Mucosa of descending colon (tissue), 3 donors: Measurements from ENCODE around the gene RERG. TPM values are rescaled to one million over a fixed set of nuclear protein-coding genes. Genes with fewer than 3 reads are reported as not detected.

Experiments
- ATAC-seq: fragments of 200-7000 bp; cut with Tn5 transposase; one replicate; pipeline ENCODE4 v1.9.1; 2020; ENCODE audit warnings: mild to moderate bottlenecking, moderate library complexity
- DNase-seq, 3 donors: peaks; one replicate each; pipeline ENCODE4 v3.0.0-alpha.2; 2020
- H3K36me3 ChIP-seq: fragments of 200-600 bp; one replicate; pipeline ENCODE4 v1.8.0; 2021; ENCODE audit warnings: low read depth, mild to moderate bottlenecking
- H3K4me1 ChIP-seq: fragments of 200-600 bp; one replicate; pipeline ENCODE4 v1.8.0; 2021; ENCODE audit warnings: low read depth, mild to moderate bottlenecking
- H3K4me3 ChIP-seq: fragments of 200-600 bp; one replicate; pipeline ENCODE4 v1.8.0; 2021; ENCODE audit warnings: mild to moderate bottlenecking
- H3K9me3 ChIP-seq: fragments of 200-600 bp; one replicate; pipeline ENCODE4 v1.8.0; 2021; ENCODE audit warnings: mild to moderate bottlenecking
- intact Hi-C, 2 donors: fragments of 100-400 bp; cut with DNase I in 1 of 2; cut with micrococcal nuclease in 1 of 2; formaldehyde crosslinking; loops; one replicate each; pipeline versions ENCODE4 v1.11.0 to v1.11.1; 2022; cut with DNase I, micrococcal nuclease
- total RNA-seq, 3 donors: library from RNA; stranded (reverse); fragmentation: NEBNext Ultra II Directional in 2 of 3; extraction: Animal tissue kit (Norgen Biotek cat#: 25700) in 2 of 3; gene quantifications; one replicate each; pipeline versions ENCODE4 v1.2.1 to v1.2.4, GENCODE V29; 2021 to 2023
- TF ChIP-seq, protein P1 (sequence below): fragments of 200-600 bp; IDR thresholded peaks from one replicate; pipeline ENCODE4 v1.8.0; 2022; ENCODE audit warnings: antibody characterized with exemption, mild to moderate bottlenecking
- donor health status: DM: no; HTN: no; CAD: no; lungs with moderate emphysema.
- donor health status: DM: no; HTN: no; CAD: no.
- donor health status: DM: no; HTN: yes; CAD: no.

Gene RERG
- total RNA-seq, 3 donors from 2014 or later = 1.4 to 31.6 (median 5.2) TPM

DNA sequence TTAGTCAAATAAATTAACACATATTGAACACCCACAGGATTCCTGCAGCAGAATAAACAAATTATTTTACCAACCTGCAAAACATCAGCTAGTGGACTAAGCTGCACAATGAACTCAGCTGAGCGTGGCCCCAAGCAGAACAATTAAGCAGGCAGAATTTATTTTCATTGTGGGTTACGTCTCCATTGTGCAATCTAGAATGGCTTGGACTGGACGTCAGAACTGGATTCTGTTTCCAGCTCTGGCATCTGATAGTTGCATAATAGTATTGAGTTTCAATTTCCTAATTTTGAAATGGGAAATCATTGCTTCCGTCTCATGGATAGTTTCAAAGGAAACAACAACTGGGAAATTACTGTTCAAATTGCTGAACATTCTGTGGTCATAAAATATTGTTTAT is 35.5 kb upstream of the RERG start:
- no peaks in the 10 kb centered on the region for H3K36me3 ChIP-seq
- ATAC-seq = peak; percentile 13
- TF ChIP-seq, protein P1, sequence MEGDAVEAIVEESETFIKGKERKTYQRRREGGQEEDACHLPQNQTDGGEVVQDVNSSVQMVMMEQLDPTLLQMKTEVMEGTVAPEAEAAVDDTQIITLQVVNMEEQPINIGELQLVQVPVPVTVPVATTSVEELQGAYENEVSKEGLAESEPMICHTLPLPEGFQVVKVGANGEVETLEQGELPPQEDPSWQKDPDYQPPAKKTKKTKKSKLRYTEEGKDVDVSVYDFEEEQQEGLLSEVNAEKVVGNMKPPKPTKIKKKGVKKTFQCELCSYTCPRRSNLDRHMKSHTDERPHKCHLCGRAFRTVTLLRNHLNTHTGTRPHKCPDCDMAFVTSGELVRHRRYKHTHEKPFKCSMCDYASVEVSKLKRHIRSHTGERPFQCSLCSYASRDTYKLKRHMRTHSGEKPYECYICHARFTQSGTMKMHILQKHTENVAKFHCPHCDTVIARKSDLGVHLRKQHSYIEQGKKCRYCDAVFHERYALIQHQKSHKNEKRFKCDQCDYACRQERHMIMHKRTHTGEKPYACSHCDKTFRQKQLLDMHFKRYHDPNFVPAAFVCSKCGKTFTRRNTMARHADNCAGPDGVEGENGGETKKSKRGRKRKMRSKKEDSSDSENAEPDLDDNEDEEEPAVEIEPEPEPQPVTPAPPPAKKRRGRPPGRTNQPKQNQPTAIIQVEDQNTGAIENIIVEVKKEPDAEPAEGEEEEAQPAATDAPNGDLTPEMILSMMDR = no peak
- H3K9me3 ChIP-seq = no peaks in the 10 kb centered on the region
- peak in 1 of 3 donors; percentile 17 for DNase-seq
- H3K4me1 ChIP-seq = no peaks in the 10 kb centered on the region
- no peak overlapping the region for H3K4me3 ChIP-seq
- intact Hi-C loops = no loop called here

DNA sequence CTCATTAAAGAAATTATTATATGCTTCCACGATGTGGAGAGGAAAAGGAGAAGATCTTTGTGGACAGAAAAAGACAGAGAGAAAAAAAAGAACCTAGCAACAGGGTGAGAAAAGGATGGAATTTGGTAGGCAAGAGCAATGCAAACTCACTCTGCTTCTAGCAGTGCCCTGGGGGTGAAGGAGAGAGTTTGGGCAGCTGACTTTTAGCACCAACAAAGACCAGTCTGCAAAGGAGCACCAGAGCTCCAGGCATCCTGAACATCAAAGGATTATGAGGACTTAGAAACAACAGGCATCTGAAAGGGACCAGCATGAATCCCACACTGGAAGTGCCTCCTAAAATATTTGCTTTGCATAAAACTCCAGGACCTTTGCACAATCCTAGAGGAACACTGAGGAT is 32.8 kb upstream of the RERG start:
- ATAC-seq = no peak
- TF ChIP-seq, protein P1 = no peak

GRCh38 chr12:15244926-15245325 is 23.7 kb upstream of the RERG start:
- Histone ChIP-seq H3K36me3 (no peaks in the 10 kb centered on the region), H3K4me1 (no peaks in the 10 kb centered on the region), H3K9me3 (no peaks in the 10 kb centered on the region), H3K4me3 (no peak overlapping the region)
- ATAC-seq (no peak), DNase-seq (no peak)
- TF ChIP-seq, protein P1 = no peak
- intact Hi-C loops = no loop called here

More for the DNA sequence above, 32.8 kb upstream of the RERG start:
- intact Hi-C loops = no loop called here
- no peak for DNase-seq
- no peaks in the 10 kb centered on the region for H3K4me1 ChIP-seq
- no peaks in the 10 kb centered on the region for H3K36me3 ChIP-seq
- H3K4me3 ChIP-seq = no peak overlapping the region
- H3K9me3 ChIP-seq = no peaks in the 10 kb centered on the region

DNA sequence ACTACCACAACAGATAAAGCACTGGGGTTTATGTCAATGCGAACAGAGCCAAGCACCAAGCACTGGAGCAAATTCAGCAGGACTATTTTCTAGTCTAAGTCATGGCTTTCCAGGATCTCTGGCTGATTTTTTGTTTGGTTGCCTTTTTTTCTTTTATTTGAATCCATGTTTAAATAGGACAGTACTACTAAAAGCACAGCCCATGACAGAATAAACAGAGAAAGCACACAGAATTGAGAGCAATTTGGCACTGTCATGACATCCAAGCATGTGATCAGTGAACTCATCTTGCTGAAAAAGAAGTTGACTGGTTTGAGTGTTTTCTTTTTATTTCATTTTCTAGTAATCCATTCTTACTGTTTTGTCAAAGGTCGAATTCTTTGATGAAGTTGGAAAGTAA is 23.1 kb upstream of the RERG start:
- no peaks in the 10 kb centered on the region for H3K36me3 ChIP-seq
- no peak for DNase-seq
- no peaks in the 10 kb centered on the region for H3K4me1 ChIP-seq
- no peak for ATAC-seq
- H3K4me3 ChIP-seq = no peak overlapping the region
- intact Hi-C loops = no loop called here
- TF ChIP-seq, protein P1 = no peak
- H3K9me3 ChIP-seq = no peaks in the 10 kb centered on the region

- H3K4me1 ChIP-seq = no peaks in the 10 kb centered on the region
- H3K4me3 ChIP-seq = no peak overlapping the region
- no peaks in the 10 kb centered on the region for H3K36me3 ChIP-seq
- intact Hi-C loops = no loop called here
- DNase-seq (no peak), ATAC-seq (no peak)
- H3K9me3 ChIP-seq = no peaks in the 10 kb centered on the region
- TF ChIP-seq, protein P1 = no peak
Observed at GRCh38 chr12:15243102-15243501, 21.9 kb upstream of the RERG start.

- ATAC-seq = no peak
- H3K36me3 ChIP-seq = no peaks in the 10 kb centered on the region
- no peak overlapping the region for H3K4me3 ChIP-seq
- H3K9me3 ChIP-seq = no peaks in the 10 kb centered on the region
- intact Hi-C loops = no loop called here
- TF ChIP-seq, protein P1 = no peak
- DNase-seq = no peak
- no peaks in the 10 kb centered on the region for H3K4me1 ChIP-seq
Observed at GRCh38 chr12:15240898-15241297, 19.7 kb upstream of the RERG start.
